Right lobe of liver (tissue), 4 donors: ENCODE data around the gene CABP7.

ENCODE experiments used
- CTCF ChIP-seq, 4 donors: fragments of 200-600 bp in 3 of 4; fragments of 450-650 bp in 1 of 4; IDR thresholded peaks; one replicate each; pipeline versions ENCODE4 v1.5.1 to v1.8.0; 2016 to 2022; ENCODE audit warnings: antibody characterized with exemption in 4 of 4, mild to moderate bottlenecking in 2 of 4
- POLR2A ChIP-seq: fragments of 450-650 bp; IDR thresholded peaks from one replicate; pipeline ENCODE4 v1.6.1; 2017; ENCODE audit warnings: antibody characterized with exemption, mild to moderate bottlenecking
- donor health status: DM: no; HTN: no; CAD: no.
- donor health status: DM: no; HTN: no; CAD: no.
- donor health status: DM: no; HTN: yes; CAD: no.

DNA sequence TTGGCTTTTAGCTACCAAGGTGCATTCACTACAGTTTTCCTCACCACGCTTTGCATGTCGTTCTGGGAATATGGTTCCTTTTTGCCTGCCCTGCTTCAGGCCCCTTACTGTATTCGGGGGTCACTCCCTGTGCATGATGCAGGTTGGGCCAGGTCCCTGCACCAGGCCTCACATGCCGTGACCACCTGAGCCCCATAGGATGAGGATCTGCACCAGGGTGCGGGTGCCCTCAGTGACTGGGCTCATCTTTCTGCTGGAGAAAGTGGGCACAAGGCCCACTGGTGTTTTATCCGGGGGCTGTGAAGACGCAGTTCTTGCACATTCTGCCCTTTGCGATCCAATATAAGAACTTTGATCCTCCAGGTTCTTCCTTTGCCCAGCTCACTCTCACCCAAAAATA, 45.7 kb upstream of the CABP7 start:
- TF ChIP-seq CTCF (IDR thresholded peaks at IDR 0.05), result no peak
- no peak for TF ChIP-seq POLR2A
